Measurements from ENCODE around the gene SCG5. TPM values are rescaled to one million over a fixed set of nuclear protein-coding genes. Genes with fewer than 3 reads are reported as not detected.

SCG5 gene
- polyA plus RNA-seq, 1 of the 3 experiments (the other 2 are of a cell fraction): 11.0 TPM

DNA sequence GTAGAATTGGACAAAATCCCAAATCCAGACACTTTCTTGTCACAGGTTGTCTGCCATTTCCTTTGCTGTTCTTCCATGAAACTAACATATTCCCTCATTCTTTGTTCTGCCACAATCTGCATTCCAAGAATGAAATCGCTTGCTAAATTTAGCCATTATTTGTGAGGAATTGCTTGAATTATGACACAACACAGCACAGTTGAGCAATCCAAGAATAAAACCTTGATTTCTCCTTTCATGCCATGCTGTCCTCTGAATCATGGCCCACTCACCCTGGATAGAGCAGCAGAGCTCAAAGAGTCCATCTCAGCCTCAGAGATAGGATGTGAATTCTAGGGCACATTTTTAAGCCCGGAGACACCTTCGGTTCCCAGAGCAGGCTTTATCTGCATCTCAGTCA, 41.1 kb downstream of the SCG5 start (continued):
- TF ChIP-seq, protein P1, sequence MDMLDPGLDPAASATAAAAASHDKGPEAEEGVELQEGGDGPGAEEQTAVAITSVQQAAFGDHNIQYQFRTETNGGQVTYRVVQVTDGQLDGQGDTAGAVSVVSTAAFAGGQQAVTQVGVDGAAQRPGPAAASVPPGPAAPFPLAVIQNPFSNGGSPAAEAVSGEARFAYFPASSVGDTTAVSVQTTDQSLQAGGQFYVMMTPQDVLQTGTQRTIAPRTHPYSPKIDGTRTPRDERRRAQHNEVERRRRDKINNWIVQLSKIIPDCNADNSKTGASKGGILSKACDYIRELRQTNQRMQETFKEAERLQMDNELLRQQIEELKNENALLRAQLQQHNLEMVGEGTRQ (IDR thresholded peaks at IDR 0.05; ENCODE audit: borderline replicate concordance, low read depth, low read length): no peak
- TF ChIP-seq CHD2 (IDR thresholded peaks at IDR 0.05; ENCODE audit: low read length, partially characterized antibody) (no peak), RAD21 (IDR thresholded peaks at IDR 0.05; ENCODE audit: low read length) (no peak), MEF2A (IDR thresholded peaks at IDR 0.05; ENCODE audit: borderline replicate concordance, low read depth) (peak; percentile 99), EP300 (IDR thresholded peaks at IDR 0.05; ENCODE audit: borderline replicate concordance in 1 of 2, low read depth in 1 of 2, low read length in 1 of 2) (peak in 1 of 2 experiments; percentile 83; a peak in 1 of 4 replicates), JUND (IDR thresholded peaks at IDR 0.05) (peak; percentile 63), SMC3 (IDR thresholded peaks at IDR 0.05; ENCODE audit: low read depth, low read length) (no peak), TAF1 (IDR thresholded peaks at IDR 0.05; ENCODE audit: borderline replicate concordance, low read depth, low read length) (no peak), FOXM1 (IDR thresholded peaks at IDR 0.05; ENCODE audit: low read depth) (no peak), YY1 (IDR thresholded peaks at IDR 0.05; ENCODE audit: low read depth) (peak; percentile 45; the same call in 1 of the 2 replicates), NRF1 (IDR thresholded peaks at IDR 0.05; ENCODE audit: low read depth, low read length) (no peak), GATA2 (CRISPR knock-in tag; IDR thresholded peaks at IDR 0.05) (no peak), ELF1 (IDR thresholded peaks at IDR 0.05) (no peak), TCF12 (IDR thresholded peaks at IDR 0.05) (peak; percentile 85), RFX5 (IDR thresholded peaks at IDR 0.05; ENCODE audit: low read length) (no peak), GABPA (IDR thresholded peaks at IDR 0.05; ENCODE audit: low read depth) (no peak), MXI1 (IDR thresholded peaks at IDR 0.05; ENCODE audit: low read depth, low read length) (no peak), POLR2AphosphoS5 (IDR thresholded peaks at IDR 0.05; ENCODE audit: low read depth, low read length) (peak; percentile 53; the same call in 1 of the 2 replicates), RCOR1 (IDR thresholded peaks at IDR 0.05; ENCODE audit: low read length) (no peak)
- TF ChIP-seq, protein P2, sequence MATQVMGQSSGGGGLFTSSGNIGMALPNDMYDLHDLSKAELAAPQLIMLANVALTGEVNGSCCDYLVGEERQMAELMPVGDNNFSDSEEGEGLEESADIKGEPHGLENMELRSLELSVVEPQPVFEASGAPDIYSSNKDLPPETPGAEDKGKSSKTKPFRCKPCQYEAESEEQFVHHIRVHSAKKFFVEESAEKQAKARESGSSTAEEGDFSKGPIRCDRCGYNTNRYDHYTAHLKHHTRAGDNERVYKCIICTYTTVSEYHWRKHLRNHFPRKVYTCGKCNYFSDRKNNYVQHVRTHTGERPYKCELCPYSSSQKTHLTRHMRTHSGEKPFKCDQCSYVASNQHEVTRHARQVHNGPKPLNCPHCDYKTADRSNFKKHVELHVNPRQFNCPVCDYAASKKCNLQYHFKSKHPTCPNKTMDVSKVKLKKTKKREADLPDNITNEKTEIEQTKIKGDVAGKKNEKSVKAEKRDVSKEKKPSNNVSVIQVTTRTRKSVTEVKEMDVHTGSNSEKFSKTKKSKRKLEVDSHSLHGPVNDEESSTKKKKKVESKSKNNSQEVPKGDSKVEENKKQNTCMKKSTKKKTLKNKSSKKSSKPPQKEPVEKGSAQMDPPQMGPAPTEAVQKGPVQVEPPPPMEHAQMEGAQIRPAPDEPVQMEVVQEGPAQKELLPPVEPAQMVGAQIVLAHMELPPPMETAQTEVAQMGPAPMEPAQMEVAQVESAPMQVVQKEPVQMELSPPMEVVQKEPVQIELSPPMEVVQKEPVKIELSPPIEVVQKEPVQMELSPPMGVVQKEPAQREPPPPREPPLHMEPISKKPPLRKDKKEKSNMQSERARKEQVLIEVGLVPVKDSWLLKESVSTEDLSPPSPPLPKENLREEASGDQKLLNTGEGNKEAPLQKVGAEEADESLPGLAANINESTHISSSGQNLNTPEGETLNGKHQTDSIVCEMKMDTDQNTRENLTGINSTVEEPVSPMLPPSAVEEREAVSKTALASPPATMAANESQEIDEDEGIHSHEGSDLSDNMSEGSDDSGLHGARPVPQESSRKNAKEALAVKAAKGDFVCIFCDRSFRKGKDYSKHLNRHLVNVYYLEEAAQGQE (IDR thresholded peaks at IDR 0.05; ENCODE audit: low read depth, low read length): no peak
- TF ChIP-seq, protein P3, sequence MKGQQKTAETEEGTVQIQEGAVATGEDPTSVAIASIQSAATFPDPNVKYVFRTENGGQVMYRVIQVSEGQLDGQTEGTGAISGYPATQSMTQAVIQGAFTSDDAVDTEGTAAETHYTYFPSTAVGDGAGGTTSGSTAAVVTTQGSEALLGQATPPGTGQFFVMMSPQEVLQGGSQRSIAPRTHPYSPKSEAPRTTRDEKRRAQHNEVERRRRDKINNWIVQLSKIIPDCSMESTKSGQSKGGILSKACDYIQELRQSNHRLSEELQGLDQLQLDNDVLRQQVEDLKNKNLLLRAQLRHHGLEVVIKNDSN (IDR thresholded peaks at IDR 0.05; ENCODE audit: borderline replicate concordance, low read depth): no peak
- TF ChIP-seq, protein P4, sequence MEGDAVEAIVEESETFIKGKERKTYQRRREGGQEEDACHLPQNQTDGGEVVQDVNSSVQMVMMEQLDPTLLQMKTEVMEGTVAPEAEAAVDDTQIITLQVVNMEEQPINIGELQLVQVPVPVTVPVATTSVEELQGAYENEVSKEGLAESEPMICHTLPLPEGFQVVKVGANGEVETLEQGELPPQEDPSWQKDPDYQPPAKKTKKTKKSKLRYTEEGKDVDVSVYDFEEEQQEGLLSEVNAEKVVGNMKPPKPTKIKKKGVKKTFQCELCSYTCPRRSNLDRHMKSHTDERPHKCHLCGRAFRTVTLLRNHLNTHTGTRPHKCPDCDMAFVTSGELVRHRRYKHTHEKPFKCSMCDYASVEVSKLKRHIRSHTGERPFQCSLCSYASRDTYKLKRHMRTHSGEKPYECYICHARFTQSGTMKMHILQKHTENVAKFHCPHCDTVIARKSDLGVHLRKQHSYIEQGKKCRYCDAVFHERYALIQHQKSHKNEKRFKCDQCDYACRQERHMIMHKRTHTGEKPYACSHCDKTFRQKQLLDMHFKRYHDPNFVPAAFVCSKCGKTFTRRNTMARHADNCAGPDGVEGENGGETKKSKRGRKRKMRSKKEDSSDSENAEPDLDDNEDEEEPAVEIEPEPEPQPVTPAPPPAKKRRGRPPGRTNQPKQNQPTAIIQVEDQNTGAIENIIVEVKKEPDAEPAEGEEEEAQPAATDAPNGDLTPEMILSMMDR (IDR thresholded peaks at IDR 0.05): no peak
- TF ChIP-seq, protein P5, sequence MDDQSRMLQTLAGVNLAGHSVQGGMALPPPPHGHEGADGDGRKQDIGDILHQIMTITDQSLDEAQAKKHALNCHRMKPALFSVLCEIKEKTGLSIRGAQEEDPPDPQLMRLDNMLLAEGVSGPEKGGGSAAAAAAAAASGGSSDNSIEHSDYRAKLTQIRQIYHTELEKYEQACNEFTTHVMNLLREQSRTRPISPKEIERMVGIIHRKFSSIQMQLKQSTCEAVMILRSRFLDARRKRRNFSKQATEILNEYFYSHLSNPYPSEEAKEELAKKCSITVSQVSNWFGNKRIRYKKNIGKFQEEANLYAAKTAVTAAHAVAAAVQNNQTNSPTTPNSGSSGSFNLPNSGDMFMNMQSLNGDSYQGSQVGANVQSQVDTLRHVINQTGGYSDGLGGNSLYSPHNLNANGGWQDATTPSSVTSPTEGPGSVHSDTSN (IDR thresholded peaks at IDR 0.05): peak; percentile 87
- TF ChIP-seq, protein P6, sequence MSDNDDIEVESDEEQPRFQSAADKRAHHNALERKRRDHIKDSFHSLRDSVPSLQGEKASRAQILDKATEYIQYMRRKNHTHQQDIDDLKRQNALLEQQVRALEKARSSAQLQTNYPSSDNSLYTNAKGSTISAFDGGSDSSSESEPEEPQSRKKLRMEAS (IDR thresholded peaks at IDR 0.05; ENCODE audit: low read depth): peak; percentile 66; the same call in 1 of the 2 replicates

All from SK-N-SH (cell line).